ENCODE measurements around the gene GRID2IP.

- TF ChIP-seq CTCF (conservative IDR thresholded peaks at IDR 0.05; ENCODE audit: low read depth, low read length) (no peak), EZH2 (IDR thresholded peaks at IDR 0.05; ENCODE audit: borderline replicate concordance, low read depth, low read length, poor library complexity, severe bottlenecking) (no peak)
These were observed 20.0 kb upstream of the GRID2IP start for GRCh38 chr7:6571160-6571779.
